CD4-positive, alpha-beta memory T cell (primary cell): ENCODE results near the gene OTUB2. TPM values are rescaled to one million over a fixed set of nuclear protein-coding genes. Genes with fewer than 3 reads are reported as not detected.
A peak's percentile ranks its signal among the peaks of the same experiment; 100 is the strongest.

ENCODE experiments used
- CTCF ChIA-PET: fragments of 350-600 bp; sonication (Branson Sonifier 250); formaldehyde crosslinking; loops from one replicate; lab custom pipeline; 2021; ENCODE audit warnings: inconsistent platforms; ENCODE audit not compliant: partially characterized antibody; lab: Charles Lee
- POLR2A ChIA-PET: fragments of 350-600 bp; sonication (Branson Sonifier 250); formaldehyde crosslinking; loops from one replicate; lab custom pipeline; 2021; ENCODE audit not compliant: partially characterized antibody; lab: Charles Lee
- DNase-seq, 5 donors: peaks; one replicate each; pipeline versions ENCODE4 v3.0.0 to v3.0.0-alpha.2; 2020 to 2022; ENCODE audit warnings: mixed read lengths in 1 of 5
- H3K27ac ChIP-seq: one replicate; pipeline ENCODE4 v1.7.0; 2013; ENCODE audit warnings: low read depth, low read length
- H3K27me3 ChIP-seq: 2 replicates; pipeline ENCODE4 v1.7.0; 2013; ENCODE audit warnings: mild to moderate bottlenecking, low read length, moderate library complexity; ENCODE audit not compliant: insufficient read depth
- H3K36me3 ChIP-seq: 2 replicates; pipeline ENCODE4 v1.7.0; 2013; ENCODE audit warnings: mild to moderate bottlenecking, low read length, moderate library complexity; ENCODE audit not compliant: insufficient read depth
- H3K4me1 ChIP-seq: 2 replicates; pipeline ENCODE4 v1.7.0; 2013; ENCODE audit warnings: mild to moderate bottlenecking, low read length, moderate library complexity; ENCODE audit not compliant: insufficient read depth
- H3K4me3 ChIP-seq, 2 donors: one replicate each; pipeline ENCODE4 v1.7.0; 2013; ENCODE audit warnings: low read length in 2 of 2, mild to moderate bottlenecking in 1 of 2
- H3K9me3 ChIP-seq, 2 donors: one replicate each; pipeline ENCODE4 v1.7.0; 2013; ENCODE audit warnings: low read length in 2 of 2, control low read depth in 1 of 2; ENCODE audit not compliant: control insufficient read depth in 1 of 2
- H3K27ac Mint-ChIP-seq, 7 donors: one replicate each; pipeline ENCODE4 v1.8.0; 2020 to 2021; ENCODE audit warnings: mixed read lengths in 7 of 7, mild to moderate bottlenecking in 6 of 7, inconsistent platforms in 3 of 7, moderate library complexity in 3 of 7
- H3K27me3 Mint-ChIP-seq, 2 donors: one replicate each; pipeline ENCODE4 v1.8.0; 2020 to 2021; ENCODE audit warnings: mixed read lengths in 2 of 2
- H3K36me3 Mint-ChIP-seq, 2 donors: one replicate each; pipeline ENCODE4 v1.8.0; 2020 to 2021; ENCODE audit warnings: mixed read lengths in 2 of 2, inconsistent platforms in 1 of 2, mild to moderate bottlenecking in 1 of 2
- H3K4me1 Mint-ChIP-seq, 4 donors: one replicate each; pipeline ENCODE4 v1.8.0; 2020 to 2021; ENCODE audit warnings: mixed read lengths in 4 of 4, mild to moderate bottlenecking in 1 of 4
- H3K4me3 Mint-ChIP-seq, 8 donors: one replicate each; pipeline ENCODE4 v1.8.0; 2020 to 2021; ENCODE audit warnings: mixed read lengths in 8 of 8, mild to moderate bottlenecking in 7 of 8, moderate library complexity in 6 of 8, inconsistent platforms in 3 of 8
- H3K9me3 Mint-ChIP-seq, 8 donors: one replicate each; pipeline ENCODE4 v1.8.0; 2020 to 2021; ENCODE audit warnings: mixed read lengths in 8 of 8, mild to moderate bottlenecking in 5 of 8, inconsistent platforms in 3 of 8, moderate library complexity in 1 of 8
- intact Hi-C: fragments of 100-400 bp; cut with micrococcal nuclease; formaldehyde crosslinking; loops from one replicate; pipeline ENCODE4 v1.15.1; 2023
- polyA plus RNA-seq, 2 donors: library from polyadenylated mRNA; unstranded; fragments of 300-500 nt; fragmentation: Illumina TruSeq; gene quantifications; one replicate each; pipeline ENCODE4 v1.2.3, GENCODE V29; 2021
- total RNA-seq, 2 experiments: library from RNA; stranded (reverse); gene quantifications; one replicate each; pipeline ENCODE4 v1.2.3, GENCODE V29; 2021

The OTUB2 gene
- total and polyA plus RNA-seq, 4 experiments from 2014 or later = 0.19 to 1.1 (median 0.54) TPM

- Histone ChIP-seq H3K27me3 (no peaks in the 10 kb centered on the region), H3K27ac (peak overlapping the region; percentile 13), H3K9me3 (no peaks in the 10 kb centered on the region), H3K4me3 (peak overlapping the region in 1 of 2 donors; percentile 56), H3K4me1 (peaks cover 49% of the 10 kb centered on the region), H3K36me3 (no peaks in the 10 kb centered on the region)
- intact Hi-C loops = loop anchor here (2.0 kb wide), 2 partner anchors 55 kb away; partner anchors contain the start of genes DDX24 and IFI27L1
- ChIA-PET CTCF (interaction anchor here (0.8 to 4.2 kb wide), 8 partner anchors 10 to 117 kb away, joined by 3 to 29 read pairs (median 3); no protein-coding TSS in a partner anchor), POLR2A (interaction anchor here (0.7 to 4.2 kb wide), 12 partner anchors 10 to 149 kb away, joined by 3 to 17 read pairs (median 6); partner anchors contain the start of genes DDX24 and IFI27L1)
- H3K9me3 Mint-ChIP-seq = no peaks in the 10 kb centered on the region
- no peak for DNase-seq
- H3K4me1 Mint-ChIP-seq = peaks cover 30 to 61% (median 45%) of the 10 kb centered on the region in 4 donors
- peak overlapping the region in 5 of 7 donors; percentile 40 to 89 (median 65) for H3K27ac Mint-ChIP-seq
- no peaks in the 10 kb centered on the region for H3K27me3 Mint-ChIP-seq
- no peaks in the 10 kb centered on the region for H3K36me3 Mint-ChIP-seq
- H3K4me3 Mint-ChIP-seq = peak overlapping the region; percentile 71 to 88 (median 84)
These were observed 420 bp upstream of the OTUB2 start for GRCh38 chr14:94025720-94026119.

GRCh38 chr14:94026889-94027469 lies 839 bp downstream of the OTUB2 start:
- POLR2A ChIA-PET = interaction anchor here (1.8 to 4.2 kb wide), 4 partner anchors 9 to 87 kb away, joined by 4 to 17 read pairs (median 7); partner anchors contain the start of genes DDX24 and IFI27L1
- intact Hi-C loops = loop anchor here (2.0 kb wide), 2 partner anchors 54 to 56 kb away; partner anchors contain the start of genes DDX24 and IFI27L1
- H3K9me3 ChIP-seq = no peaks in the 10 kb centered on the region
- no peak overlapping the region for H3K27ac ChIP-seq
- H3K36me3 ChIP-seq = no peaks in the 10 kb centered on the region
- H3K36me3 Mint-ChIP-seq = no peaks in the 10 kb centered on the region
- DNase-seq = no peak
- H3K4me1 ChIP-seq = peaks cover 38% of the 10 kb centered on the region
- peaks cover 24 to 48% (median 37%) of the 10 kb centered on the region in 4 donors for H3K4me1 Mint-ChIP-seq
- peak overlapping the region; percentile 36 to 83 (median 60) for H3K4me3 Mint-ChIP-seq
- no peaks in the 10 kb centered on the region for H3K27me3 ChIP-seq
- no peaks in the 10 kb centered on the region for H3K9me3 Mint-ChIP-seq
- H3K27ac Mint-ChIP-seq = peak overlapping the region in 1 of 7 donors; percentile 42
- H3K4me3 ChIP-seq = peak overlapping the region in 1 of 2 donors; percentile 56
- H3K27me3 Mint-ChIP-seq = no peaks in the 10 kb centered on the region
- CTCF ChIA-PET = interaction anchor here (0.8 to 2.8 kb wide), 6 partner anchors 9 to 154 kb away, joined by 3 to 17 read pairs (median 11); no protein-coding TSS in a partner anchor

- Histone ChIP-seq H3K4me3 (no peak overlapping the region), H3K27ac (no peak overlapping the region), H3K4me1 (peaks cover 30% of the 10 kb centered on the region), H3K36me3 (no peaks in the 10 kb centered on the region), H3K9me3 (no peaks in the 10 kb centered on the region), H3K27me3 (no peaks in the 10 kb centered on the region)
- POLR2A ChIA-PET = interaction anchor here (0.6 to 4.2 kb wide), 4 partner anchors 8 to 66 kb away, joined by 3 to 17 read pairs (median 6); partner anchors contain the start of genes DDX24 and IFI27L1
- H3K27ac Mint-ChIP-seq = peak overlapping the region in 4 of 7 donors; percentile 42 to 82 (median 74)
- no peaks in the 10 kb centered on the region for H3K27me3 Mint-ChIP-seq
- no peaks in the 10 kb centered on the region for H3K9me3 Mint-ChIP-seq
- intact Hi-C loops = loop anchor here (2.0 kb wide), 2 partner anchors 53 to 57 kb away; partner anchors contain the start of genes DDX24 and IFI27L1
- no peaks in the 10 kb centered on the region for H3K36me3 Mint-ChIP-seq
- CTCF ChIA-PET = interaction anchor here (0.6 to 2.8 kb wide), 8 partner anchors 8 to 153 kb away, joined by 3 to 16 read pairs (median 6); partner anchors contain the start of genes DDX24 and IFI27L1
- peaks cover 17 to 40% (median 29%) of the 10 kb centered on the region in 4 donors for H3K4me1 Mint-ChIP-seq
- no peak for DNase-seq
- peak overlapping the region; percentile 36 to 83 (median 68) for H3K4me3 Mint-ChIP-seq
These were observed 1.7 kb downstream of the OTUB2 start for GRCh38 chr14:94027566-94028449.

GRCh38 chr14:94028450-94028826 lies 2.3 kb downstream of the OTUB2 start:
- ChIA-PET CTCF (interaction anchor here (1.1 to 2.8 kb wide), 8 partner anchors 8 to 155 kb away, joined by 3 to 16 read pairs (median 6); partner anchors contain the start of genes DDX24 and IFI27L1), POLR2A (interaction anchor here (0.6 to 4.2 kb wide), 4 partner anchors 9 to 147 kb away, joined by 3 to 17 read pairs (median 4); partner anchors contain the start of genes DDX24 and IFI27L1)
- Mint-ChIP-seq H3K4me1 (peaks cover 15 to 34% (median 24%) of the 10 kb centered on the region in 4 donors), H3K27me3 (no peaks in the 10 kb centered on the region), H3K4me3 (peak overlapping the region in 7 of 8 donors; percentile 36 to 83 (median 73)), H3K27ac (peak overlapping the region in 5 of 7 donors; percentile 37 to 82 (median 74)), H3K9me3 (no peaks in the 10 kb centered on the region), H3K36me3 (no peaks in the 10 kb centered on the region)
- intact Hi-C loops = no loop called here
- Histone ChIP-seq H3K4me1 (peaks cover 27% of the 10 kb centered on the region), H3K4me3 (no peak overlapping the region), H3K9me3 (no peaks in the 10 kb centered on the region), H3K36me3 (no peaks in the 10 kb centered on the region), H3K27ac (no peak overlapping the region), H3K27me3 (no peaks in the 10 kb centered on the region)
- peak in 1 of 5 donors; percentile 63 for DNase-seq

GRCh38 chr14:94029265-94029664 lies 3.1 kb downstream of the OTUB2 start:
- no peaks in the 10 kb centered on the region for H3K27me3 ChIP-seq
- no peaks in the 10 kb centered on the region for H3K9me3 ChIP-seq
- Mint-ChIP-seq H3K4me3 (peak overlapping the region in 1 of 8 donors; percentile 83), H3K27ac (peak overlapping the region in 3 of 7 donors; percentile 23 to 75 (median 57)), H3K27me3 (no peaks in the 10 kb centered on the region), H3K36me3 (no peaks in the 10 kb centered on the region), H3K9me3 (no peaks in the 10 kb centered on the region), H3K4me1 (peaks cover 15 to 31% (median 23%) of the 10 kb centered on the region in 4 donors)
- peaks cover 27% of the 10 kb centered on the region for H3K4me1 ChIP-seq
- H3K4me3 ChIP-seq = no peak overlapping the region
- POLR2A ChIA-PET = interaction anchor here (0.9 to 4.2 kb wide), 3 partner anchors 10 to 146 kb away, joined by 4 to 17 read pairs (median 4); partner anchors contain the start of genes DDX24 and IFI27L1
- CTCF ChIA-PET = interaction anchor here (0.8 to 2.8 kb wide), 6 partner anchors 10 to 154 kb away, joined by 3 to 16 read pairs (median 4); partner anchors contain the start of genes DDX24 and IFI27L1
- intact Hi-C loops = no loop called here
- H3K36me3 ChIP-seq = no peaks in the 10 kb centered on the region
- H3K27ac ChIP-seq = no peak overlapping the region
- DNase-seq = no peak

GRCh38 chr14:94029671-94030203 lies 3.6 kb downstream of the OTUB2 start:
- Histone ChIP-seq H3K36me3 (no peaks in the 10 kb centered on the region), H3K4me1 (peaks cover 27% of the 10 kb centered on the region), H3K9me3 (no peaks in the 10 kb centered on the region), H3K27ac (no peak overlapping the region), H3K27me3 (no peaks in the 10 kb centered on the region), H3K4me3 (no peak overlapping the region)
- no peaks in the 10 kb centered on the region for H3K36me3 Mint-ChIP-seq
- intact Hi-C loops = no loop called here
- H3K27ac Mint-ChIP-seq = peak overlapping the region in 1 of 7 donors; percentile 75
- H3K27me3 Mint-ChIP-seq = no peaks in the 10 kb centered on the region
- H3K9me3 Mint-ChIP-seq = no peaks in the 10 kb centered on the region
- ChIA-PET CTCF (interaction anchor here (1.1 to 2.8 kb wide), 4 partner anchors 9 to 154 kb away, joined by 3 to 16 read pairs (median 4); no protein-coding TSS in a partner anchor), POLR2A (interaction anchor here (4.2 kb wide), 1 partner anchor 51 kb away, joined by 17 read pairs; the partner anchor contains the start of genes DDX24 and IFI27L1)
- no peak for DNase-seq
- H3K4me3 Mint-ChIP-seq = no peak overlapping the region
- peaks cover 15 to 31% (median 23%) of the 10 kb centered on the region in 4 donors for H3K4me1 Mint-ChIP-seq
